Stimulated activated CD4-positive, alpha-beta T cell treated with anti-CD3 and anti-CD28 coated beads, Interleukin-12 subunit alpha, Interleukin-12 subunit beta, amount 100 ng/mL, for 4 hours (primary cell): ENCODE data around the gene OR2L13.
"Not testable (repeated sequence)": the region's sequence is repeated elsewhere in the genome, so short reads cannot be mapped to it uniquely, and the experiment has no call there.

ENCODE experiments used
- DNase-seq: peaks from one replicate; pipeline ENCODE4 v3.0.0-alpha.2; 2020

Gene OR2L13, protein sequence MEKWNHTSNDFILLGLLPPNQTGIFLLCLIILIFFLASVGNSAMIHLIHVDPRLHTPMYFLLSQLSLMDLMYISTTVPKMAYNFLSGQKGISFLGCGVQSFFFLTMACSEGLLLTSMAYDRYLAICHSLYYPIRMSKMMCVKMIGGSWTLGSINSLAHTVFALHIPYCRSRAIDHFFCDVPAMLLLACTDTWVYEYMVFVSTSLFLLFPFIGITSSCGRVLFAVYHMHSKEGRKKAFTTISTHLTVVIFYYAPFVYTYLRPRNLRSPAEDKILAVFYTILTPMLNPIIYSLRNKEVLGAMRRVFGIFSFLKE

DNA sequence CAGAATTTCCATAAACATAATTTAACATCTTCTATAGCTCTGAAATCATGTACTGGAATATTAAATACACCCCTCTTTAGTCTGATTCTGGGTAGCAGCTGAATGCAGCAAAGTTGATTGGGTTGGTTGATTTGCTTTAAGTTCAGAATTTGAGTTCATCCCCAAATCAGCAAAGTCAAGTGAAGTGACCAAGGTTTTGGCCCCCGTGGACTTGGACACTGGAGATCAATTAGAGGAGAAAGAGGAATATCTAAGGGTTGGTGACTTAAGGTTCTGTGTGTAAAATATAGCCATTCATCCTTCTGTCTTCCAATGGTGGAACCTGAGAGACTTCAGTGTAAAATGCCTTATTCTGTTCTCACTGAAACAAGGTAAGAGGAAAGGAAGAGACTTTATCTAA, at the start of gene OR2L13:
TSS of gene OR2L13 (plus strand) at position 301 of the 400 bp plus-strand sequence. CDS start 4,192 bp downstream, outside the sequence.
- DNase-seq: no peak

DNA sequence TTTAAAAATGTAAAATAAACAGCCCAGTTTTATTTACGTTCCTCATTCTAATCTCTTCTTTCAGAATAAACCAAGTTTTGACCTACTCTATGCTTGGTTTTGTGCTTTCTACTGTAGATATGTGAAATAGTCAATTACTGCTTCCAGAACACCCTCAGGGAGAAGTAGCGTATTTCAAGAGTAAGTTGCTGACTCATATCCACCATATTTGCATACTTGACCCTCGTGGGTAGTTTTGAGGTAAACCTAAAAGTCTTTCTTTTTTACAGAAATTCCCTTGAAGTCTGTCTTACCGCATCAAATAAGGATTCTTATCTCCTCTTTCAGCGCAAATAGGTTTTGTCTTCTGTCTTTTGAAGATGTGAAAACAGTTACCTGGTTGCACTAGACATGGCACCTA, 49.8 kb upstream of the OR2L13 start:
- no peak for DNase-seq

DNA sequence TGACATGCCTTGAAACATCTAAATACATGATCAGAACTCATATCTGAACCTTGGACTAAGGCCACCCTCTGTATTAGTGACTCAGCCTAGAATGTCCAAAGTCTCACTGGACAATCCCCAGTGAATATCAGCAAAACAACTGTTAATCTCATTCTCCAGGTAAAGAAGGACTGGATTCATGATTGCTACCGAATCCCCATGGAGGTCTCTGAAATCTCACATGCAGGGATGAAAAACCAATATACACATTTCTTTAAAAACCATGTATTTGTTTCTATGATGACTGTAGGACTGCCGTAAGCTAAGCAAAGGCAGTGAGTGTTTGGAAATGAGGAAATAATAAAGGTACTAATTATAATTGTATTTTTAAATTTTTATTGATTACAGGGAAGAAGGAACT, 48.4 kb upstream of the OR2L13 start, which contains the start of gene OR2L3:
TSS of gene OR2L3 (plus strand) at position 301 of the 400 bp plus-strand sequence. CDS start 13,846 bp downstream, outside the sequence.
- DNase-seq: no peak

DNA sequence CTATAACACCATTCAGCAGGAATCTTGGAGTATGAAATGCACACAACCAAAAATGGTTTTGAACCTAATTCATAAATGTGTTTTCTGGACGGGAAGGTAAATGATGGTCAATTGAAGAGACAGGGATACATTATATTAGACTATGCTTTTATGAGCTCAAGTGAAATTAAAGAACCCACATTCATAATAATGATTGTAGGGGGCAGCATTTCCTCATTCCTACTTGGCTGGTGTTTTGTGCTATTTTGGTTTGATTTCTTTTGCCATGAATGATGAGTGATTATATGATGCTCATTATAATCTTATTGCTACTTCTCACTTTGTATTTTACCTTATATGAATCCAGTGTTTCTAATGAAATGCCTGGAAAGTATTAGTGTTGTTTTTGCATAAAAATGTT, 48.0 kb upstream of the OR2L13 start:
- no peak for DNase-seq

DNA sequence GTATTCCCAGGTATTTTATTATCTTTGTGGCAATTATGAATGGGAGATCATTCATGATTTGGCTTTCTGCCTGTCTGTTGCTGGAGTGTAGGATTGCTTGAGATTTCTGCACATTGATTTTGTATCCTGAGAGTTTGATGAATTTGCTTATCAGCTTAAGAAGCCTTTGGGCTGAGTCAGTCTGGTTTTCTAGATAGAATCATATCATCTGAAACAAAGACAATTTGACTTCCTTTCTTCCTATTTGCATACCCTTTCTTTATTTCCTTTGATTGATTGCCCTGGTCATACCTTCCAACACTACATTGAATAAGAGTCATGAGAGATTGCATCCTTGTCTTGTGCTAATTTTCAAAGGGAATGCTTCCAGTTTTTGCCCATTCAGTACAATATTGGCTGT, 40.3 kb upstream of the OR2L13 start:
- DNase-seq: no peak

DNA sequence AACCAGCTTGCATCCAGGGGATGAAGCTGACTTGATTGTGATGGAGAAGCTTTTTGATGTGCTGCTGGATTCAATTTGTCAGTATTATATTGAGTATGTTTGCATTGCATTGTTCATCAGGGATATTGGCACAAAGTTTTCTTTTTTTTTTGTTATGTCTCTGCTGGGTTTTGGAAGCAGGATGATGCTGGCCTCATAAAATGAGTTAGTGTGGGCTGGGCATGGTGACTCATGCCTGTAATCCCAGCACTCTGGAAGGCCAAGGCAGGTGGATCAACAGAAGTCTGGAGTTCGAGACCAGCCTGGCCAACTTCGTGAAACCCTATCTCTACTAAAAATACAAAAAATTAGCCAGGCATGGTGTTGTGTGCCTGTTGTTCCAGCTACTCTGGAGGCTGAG, 39.7 kb upstream of the OR2L13 start:
- no peak for DNase-seq

DNA sequence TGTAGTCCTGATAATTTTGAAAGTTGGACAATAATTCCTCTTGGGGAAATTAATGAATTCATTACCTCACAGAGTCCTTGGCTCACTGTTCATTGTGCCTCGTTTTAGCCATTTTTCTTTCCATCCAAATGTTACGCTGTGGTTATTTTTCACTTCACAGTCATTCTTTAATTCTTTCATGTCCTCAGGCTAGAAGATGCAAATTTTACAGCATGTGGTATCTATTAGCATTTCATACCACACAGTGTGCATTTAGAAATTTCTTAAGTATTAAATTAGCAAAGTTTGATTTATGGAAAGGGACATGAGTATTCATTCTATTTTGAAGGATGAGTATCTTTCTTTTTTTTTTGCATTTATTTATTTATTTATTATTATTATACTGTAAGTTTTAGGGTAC, 29.9 kb upstream of the OR2L13 start:
- DNase-seq: no peak

DNA sequence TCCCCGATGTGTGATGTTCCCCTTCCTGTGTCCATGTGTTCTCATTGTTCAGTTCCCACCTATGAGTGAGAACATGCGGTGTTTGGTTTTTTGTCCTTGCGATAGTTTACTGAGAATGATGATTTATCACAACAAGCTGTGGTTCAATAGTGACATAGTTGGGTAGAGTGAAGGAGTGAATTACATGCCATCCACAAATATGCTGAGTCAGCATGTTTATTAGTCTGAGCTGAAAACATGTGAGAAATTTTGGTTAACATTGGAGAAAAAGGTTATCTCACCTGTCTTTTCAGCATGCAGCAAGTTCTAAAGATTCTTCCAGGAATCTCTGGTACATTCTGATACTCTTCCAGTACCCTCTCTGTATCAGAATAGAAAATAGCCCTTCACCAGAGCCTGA, 29.4 kb upstream of the OR2L13 start:
- no peak for DNase-seq

DNA sequence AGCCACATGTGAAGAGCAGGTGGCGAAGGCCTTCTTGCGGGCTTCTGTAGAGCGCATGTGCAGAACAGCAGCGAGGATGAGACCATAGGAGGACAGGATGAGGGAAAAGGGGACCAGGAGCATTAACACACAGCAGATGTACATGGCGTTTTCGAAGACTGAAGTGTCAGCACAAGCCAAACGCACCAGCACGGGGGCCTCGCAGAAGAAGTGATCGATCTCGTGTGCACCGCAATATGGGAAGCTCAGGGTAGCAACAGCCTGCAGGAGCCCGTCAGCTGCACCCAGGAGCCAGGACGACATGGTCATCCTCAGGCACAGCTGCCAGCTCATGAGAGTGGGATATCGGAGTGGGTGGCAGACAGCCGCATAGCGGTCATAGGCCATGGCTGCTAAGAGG, 11.1 kb upstream of the OR2L13 start:
- not testable (repeated sequence) for DNase-seq

DNA sequence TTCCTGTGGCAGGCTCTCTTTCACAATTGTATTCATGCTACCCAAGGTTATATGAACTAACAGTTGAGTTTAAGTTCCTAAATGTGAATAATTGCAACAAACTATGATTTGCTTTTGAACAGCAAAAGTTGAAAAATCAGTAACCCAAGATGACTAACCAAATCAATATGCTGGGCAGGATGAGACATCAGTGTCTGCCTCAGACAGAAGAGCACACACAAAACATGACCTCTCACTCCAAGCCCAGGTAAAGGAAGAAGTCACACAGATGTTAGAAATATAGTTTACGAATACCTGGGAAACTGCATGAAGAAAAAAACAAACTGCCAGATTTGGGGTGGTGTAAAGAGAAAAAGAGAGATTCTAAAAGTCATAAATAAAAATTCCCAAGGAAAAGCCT, 3.5 kb downstream of the OR2L13 start:
- no peak for DNase-seq

DNA sequence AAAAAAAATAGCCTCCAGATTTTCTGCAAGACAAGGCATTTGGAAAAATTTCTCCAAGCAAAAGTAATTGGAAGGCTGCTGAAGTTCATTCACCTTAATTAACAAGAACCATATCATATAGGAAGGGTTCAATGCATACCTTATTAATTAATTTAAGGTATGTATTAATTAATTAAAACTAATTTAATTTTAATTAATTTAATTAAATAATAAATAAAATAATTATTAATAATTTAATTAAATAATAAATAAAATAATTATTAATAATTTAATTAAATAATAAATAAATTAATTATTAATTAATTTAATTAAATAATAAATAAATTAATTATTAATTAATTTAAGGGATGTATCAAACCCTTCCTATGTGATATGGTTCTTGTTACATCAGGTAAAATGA, 7.9 kb downstream of the OR2L13 start:
- DNase-seq: no peak

DNA sequence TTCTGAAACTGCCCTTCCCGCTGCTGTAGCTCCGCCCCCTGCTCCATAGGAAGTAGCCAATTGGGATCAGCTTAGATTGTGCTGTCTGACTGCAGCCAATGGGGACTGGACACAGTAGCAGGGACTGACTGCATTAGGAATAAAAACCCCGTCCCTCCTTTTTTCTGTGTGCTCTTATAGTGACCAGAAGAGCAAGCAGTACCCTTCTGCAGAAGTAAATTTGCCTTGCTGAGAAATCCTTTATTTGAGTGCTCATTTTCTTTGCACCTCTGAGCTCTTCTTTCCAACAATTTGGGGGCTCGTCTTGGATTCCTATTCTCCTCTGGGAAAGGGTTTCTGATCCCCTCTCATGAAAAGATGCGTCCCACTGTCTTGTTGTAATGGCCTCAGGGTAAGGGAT, 16.2 kb downstream of the OR2L13 start:
- DNase-seq: no peak

DNA sequence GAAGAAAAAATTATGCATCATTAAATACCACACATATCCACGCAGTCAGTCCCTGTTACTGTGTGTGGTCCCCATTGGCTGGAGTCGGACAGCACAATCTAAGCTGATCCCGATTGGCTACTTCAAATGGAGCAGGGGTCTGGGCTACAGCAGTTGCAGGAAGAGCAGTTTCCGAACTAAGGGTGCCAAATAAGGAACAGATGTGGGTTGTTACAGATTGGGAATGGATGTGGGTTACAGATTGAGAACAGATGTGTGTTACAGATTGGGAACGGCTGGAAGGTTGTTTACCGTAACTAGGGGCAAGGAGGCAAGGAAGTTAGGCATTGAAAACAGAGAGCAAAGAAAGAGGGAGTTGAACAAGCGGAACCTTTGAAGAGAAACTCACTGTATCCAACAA, 19.9 kb downstream of the OR2L13 start:
- DNase-seq: no peak

DNA sequence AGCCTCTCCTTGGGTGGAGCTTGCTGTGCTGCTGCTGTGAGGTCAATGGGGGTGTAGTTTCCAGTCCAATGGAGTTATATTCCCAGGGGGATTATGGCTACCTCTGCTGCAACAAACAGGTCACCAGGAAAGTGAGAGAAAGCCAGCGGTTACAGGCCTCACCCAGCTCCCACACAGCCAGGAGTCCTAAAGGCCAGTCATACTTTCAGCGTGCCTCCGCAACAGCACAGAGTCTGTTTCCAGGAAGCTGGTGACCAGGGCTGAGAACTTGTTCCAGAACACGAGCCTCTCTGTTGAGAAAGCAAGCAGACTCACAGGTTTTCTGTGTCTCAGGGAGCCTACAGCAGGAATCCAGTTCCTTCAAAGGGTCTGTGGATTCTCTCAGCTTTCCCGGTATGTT, 32.7 kb downstream of the OR2L13 start:
- no peak for DNase-seq

DNA sequence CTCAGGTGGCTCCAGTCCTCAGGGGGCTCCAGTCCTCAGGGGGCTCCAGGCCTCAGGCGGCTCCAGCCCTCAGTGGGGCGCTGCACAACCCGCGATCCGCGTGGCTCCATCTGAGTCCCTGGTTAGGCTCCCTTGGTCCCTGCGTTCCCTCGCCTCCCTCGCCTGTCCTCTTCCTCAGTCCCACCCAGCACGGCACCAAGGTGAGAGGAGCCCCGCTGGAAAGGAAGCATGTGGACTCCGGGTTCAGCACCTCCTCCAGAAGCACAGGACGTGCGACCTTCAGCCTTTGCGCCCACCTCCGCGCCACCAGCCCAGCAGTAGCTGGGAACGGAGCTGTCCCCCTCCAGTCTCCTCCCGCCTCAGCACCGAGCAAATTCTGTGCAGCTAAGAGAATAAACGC, 41.8 kb downstream of the OR2L13 start:
- DNase-seq: no peak

DNA sequence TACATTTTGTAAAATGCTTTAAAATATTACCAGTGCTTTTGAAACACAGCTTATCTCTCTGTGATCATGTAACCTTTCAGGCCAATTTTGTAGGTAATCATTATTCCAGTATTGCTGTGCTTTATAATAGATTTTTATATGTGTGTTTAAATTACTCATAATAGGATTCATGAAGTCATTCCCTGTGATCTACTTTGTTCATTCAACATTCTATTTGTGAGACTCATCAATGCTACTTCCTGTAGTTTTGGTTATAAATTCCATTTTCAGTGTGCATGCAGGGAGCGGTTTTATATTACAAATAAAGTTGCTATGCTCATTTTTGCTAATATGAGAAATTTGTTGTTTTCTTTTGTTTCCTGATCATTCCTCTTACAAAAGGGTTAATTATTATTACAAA, 45.9 kb downstream of the OR2L13 start:
- no peak for DNase-seq

DNA sequence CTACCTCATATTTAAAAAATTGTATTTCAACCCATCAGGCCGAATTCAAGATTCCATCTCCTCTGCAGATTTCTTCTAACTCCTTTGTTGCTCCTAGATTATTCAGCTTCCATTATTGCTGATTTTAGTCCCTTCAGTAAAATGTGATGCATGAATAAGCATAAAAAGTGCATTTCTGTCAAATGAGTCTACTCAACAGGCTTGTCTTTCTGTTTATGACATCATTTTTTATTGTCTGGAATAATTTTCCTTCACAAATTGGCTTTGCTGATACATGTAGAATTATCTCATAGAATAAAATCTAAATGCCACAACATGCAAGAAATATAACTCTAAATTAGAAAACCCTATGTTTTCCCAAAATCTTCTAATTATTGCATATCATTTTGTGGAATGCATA, 48.3 kb downstream of the OR2L13 start:
- no peak for DNase-seq

DNA sequence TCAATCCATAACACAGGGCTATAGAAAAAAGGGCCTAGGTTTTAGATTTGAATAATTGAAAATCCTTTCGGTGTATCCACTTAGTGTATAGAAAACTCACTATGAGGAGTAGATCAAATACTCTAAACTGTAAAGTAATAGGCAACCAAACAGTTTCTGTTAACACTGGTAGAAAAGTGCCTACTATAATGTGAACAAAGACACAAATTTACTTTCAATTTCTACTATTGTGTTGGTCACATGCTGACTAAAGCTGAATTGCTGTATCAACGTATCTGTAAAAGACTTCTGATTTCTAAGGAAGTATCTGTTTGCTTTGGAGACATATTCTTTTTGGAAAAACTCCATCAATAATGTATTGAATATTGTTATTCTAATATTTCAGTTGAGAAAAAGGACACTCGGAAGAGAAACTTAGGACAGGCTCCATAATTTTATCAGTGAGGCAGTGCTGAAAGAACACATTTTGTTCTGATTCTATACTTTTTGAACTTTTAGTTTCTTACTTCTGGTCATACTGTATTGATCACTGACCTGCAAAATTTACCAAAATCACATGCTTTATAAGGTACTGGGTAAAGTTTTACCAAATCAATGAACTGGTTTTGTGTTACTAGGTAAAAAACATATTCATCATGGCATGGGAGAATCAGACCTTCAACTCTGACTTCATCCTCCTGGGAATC, 49.7 kb downstream of the OR2L13 start, which contains the start of gene OR2M5:
TSS of gene OR2M5 (plus strand) at position 636 of the 686 bp plus-strand sequence. CDS start at position 636, 0 bp downstream.
- no peak for DNase-seq
